Bronchial epithelial cell (primary cell): Measurements from ENCODE around the gene CRLF3. TPM values are rescaled to one million over a fixed set of nuclear protein-coding genes. Genes with fewer than 3 reads are reported as not detected.
"Not testable (repeated sequence)": the region's sequence is repeated elsewhere in the genome, so short reads cannot be mapped to it uniquely, and the experiment has no call there.

Source experiments
- DNase-seq: peaks from one replicate; pipeline ENCODE4 v3.0.0-alpha.2; 2010; ENCODE audit warnings: low read depth
- FAIRE-seq: peaks from 2 replicates; lab custom pipeline; 2011; peaks lifted over from hg19 to GRCh38; lab: Jason Lieb, UNC
- H3K27me3 ChIP-seq: 2 replicates; pipeline ENCODE4 v1.5.1; 2011; ENCODE audit warnings: low read length; ENCODE audit not compliant: control insufficient read depth, insufficient read depth
- H3K36me3 ChIP-seq: 2 replicates; pipeline ENCODE4 v1.5.1; 2011; ENCODE audit warnings: low read length; ENCODE audit not compliant: control insufficient read depth, insufficient read depth
- H3K4me3 ChIP-seq: 2 replicates; pipeline ENCODE4 v1.5.1; 2011; ENCODE audit warnings: mild to moderate bottlenecking, low read depth, low read length, control low read depth
- total RNA-seq: library from RNA; depleted of rRNA; stranded (reverse); fragments of >200 nt; gene quantifications from 2 replicates; pipeline ENCODE4 v1.2.1, GENCODE V29; 2014
- TF ChIP-seq, protein P1 (sequence below): IDR thresholded peaks from 2 replicates; pipeline ENCODE4 v1.5.1; 2011; ENCODE audit warnings: mild to moderate bottlenecking, moderate library complexity, low read length, control low read depth, inconsistent platforms; ENCODE audit not compliant: insufficient read depth, severe bottlenecking

The CRLF3 gene
- total RNA-seq, 1 donor from 2014 or later, result 27.6 TPM

DNA sequence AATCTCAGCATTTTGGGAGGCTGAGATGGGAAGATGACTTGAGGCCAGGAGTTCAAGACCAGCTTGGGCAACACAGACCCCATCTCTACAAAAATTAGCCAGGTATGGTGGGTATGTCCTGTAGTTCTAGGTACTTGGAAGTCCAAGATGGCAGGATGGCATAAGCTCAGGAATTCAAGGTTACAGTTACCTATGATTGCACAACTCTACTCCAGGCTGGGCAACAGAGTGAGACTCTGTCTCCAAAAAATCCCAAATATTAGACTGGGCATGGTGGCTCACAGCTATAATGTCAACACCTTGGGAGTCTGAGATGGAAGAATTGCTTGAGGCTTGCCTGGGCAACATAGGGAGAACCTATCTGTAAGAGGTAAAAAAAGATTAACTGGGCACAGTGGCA lies 63.4 kb downstream of the CRLF3 start:
- no peak overlapping the region for H3K4me3 ChIP-seq
- no peaks in the 10 kb centered on the region for H3K27me3 ChIP-seq
- FAIRE-seq, result no peak
- no peaks in the 10 kb centered on the region for H3K36me3 ChIP-seq
- no peak for DNase-seq
- TF ChIP-seq, protein P1, sequence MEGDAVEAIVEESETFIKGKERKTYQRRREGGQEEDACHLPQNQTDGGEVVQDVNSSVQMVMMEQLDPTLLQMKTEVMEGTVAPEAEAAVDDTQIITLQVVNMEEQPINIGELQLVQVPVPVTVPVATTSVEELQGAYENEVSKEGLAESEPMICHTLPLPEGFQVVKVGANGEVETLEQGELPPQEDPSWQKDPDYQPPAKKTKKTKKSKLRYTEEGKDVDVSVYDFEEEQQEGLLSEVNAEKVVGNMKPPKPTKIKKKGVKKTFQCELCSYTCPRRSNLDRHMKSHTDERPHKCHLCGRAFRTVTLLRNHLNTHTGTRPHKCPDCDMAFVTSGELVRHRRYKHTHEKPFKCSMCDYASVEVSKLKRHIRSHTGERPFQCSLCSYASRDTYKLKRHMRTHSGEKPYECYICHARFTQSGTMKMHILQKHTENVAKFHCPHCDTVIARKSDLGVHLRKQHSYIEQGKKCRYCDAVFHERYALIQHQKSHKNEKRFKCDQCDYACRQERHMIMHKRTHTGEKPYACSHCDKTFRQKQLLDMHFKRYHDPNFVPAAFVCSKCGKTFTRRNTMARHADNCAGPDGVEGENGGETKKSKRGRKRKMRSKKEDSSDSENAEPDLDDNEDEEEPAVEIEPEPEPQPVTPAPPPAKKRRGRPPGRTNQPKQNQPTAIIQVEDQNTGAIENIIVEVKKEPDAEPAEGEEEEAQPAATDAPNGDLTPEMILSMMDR, result no peak

DNA sequence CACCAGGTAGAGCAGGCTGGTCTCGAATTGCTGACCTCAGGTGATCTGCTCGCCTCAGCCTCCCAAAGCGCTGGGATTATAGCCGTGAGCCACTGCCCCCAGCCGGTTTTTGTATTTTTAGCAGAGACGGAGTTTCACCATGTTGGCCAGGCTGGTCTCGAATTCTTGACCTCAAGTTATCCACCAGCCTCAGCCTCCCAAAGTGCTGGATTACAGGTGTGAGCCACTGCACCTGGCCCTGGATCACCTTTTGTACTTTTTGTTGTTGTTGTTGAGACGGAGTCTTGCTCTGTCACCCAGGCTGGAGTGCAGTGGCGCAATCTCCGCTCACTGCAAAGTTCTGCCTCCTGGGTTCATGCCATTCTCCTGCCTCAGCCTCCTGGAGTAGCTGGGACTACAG lies 71.2 kb downstream of the CRLF3 start:
- not testable (repeated sequence) for DNase-seq, H3K4me3 ChIP-seq, H3K27me3 ChIP-seq, H3K36me3 ChIP-seq, FAIRE-seq

DNA sequence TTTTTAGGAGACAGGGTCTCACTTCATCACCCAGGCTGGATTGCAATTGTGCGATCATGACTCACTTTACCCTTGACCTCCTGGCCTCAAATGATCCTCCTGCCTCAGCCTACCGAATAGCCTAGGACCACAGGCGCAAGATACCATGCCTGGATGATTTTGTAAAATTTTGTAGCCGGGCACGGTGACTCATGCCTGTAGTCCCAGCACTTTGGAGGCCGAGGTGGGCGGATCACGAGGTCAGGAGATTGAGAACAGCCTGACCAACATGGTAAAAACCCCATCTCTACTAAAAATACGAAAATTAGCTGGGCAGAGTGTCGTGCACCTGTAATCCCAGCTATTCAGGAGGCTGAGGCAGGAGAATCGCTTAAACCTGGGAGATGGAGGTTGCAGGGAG lies 73.5 kb downstream of the CRLF3 start:
- H3K36me3 ChIP-seq, H3K4me3 ChIP-seq, FAIRE-seq, DNase-seq, H3K27me3 ChIP-seq: not testable (repeated sequence)

DNA sequence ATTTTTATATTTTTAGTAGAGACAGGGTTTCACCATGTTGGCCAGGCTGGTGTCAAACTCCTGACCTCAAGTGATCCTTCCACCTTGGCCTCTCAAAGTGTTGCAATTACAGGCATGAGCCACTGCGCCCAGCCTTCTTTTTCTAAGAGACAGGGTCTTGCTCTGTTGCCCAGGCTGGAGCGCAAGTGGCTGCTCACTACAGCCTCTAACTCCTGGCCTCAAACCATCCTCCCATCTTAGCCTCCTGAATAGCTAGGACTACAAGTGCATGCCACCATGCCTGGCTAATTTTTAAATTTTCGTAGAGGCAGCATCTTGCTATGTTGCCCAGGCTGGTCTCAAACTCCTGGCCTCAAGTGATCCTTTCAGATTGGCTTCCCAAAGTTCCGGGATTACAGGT lies 76.9 kb downstream of the CRLF3 start:
- not testable (repeated sequence) for FAIRE-seq, DNase-seq, H3K27me3 ChIP-seq, H3K4me3 ChIP-seq, H3K36me3 ChIP-seq

DNA sequence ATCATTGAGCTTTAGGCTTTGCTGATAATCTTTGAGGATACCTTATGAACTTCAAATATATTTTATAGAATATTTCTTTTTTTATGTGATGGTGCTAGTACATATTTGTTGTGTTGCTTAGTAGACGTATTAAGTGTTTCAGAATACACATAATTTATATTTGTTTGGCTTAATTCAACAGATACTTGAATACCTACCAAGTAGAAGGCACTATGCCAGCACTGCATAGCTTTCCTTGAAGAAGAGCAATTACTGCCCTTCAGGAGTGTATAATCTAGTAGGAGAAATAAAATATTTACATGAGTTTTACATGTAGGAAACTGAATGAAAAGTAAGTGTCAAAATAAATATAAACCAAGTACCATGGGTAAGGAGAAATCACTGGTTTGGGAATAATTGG lies 81.8 kb downstream of the CRLF3 start:
- FAIRE-seq, DNase-seq, H3K27me3 ChIP-seq, H3K36me3 ChIP-seq, H3K4me3 ChIP-seq: not testable (repeated sequence)

DNA sequence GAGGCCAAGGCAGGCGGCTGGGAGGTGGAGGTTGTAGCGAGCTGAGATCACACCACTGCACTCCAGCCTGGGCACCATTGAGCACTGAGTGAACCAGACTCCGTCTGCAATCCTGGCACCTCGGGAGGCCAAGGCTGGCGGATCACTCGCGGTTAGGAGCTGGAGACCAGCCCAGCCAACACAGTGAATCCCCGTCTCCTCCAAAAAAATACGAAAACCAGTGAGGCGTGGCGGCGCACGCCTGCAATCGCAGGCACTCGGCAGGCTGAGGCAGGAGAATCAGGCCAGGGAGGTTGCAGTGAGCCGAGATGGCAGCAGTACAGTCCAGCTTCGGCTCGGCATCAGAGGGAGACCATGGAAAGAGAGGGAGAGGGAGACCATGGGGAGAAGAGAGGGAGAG lies 88.1 kb downstream of the CRLF3 start:
- H3K4me3 ChIP-seq, FAIRE-seq, H3K36me3 ChIP-seq, DNase-seq, H3K27me3 ChIP-seq: not testable (repeated sequence)

DNA sequence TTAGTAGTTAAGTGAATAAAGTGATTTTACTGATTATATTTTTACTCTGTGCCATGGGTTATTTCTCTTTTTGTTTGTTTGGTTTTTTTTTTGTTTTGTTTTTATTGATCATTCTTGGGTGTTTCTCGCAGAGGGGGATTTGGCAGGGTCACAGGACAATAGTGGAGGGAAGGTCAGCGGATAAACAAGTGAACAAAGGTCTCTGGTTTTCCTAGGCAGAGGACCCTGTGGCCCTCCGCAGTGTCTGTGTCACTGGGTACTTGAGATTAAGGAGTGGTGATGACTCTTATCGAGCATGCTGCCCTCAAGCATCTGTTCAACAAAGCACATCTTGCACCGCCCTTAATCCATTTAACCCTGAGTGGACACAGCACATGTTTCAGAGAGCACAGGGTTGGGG lies 88.8 kb downstream of the CRLF3 start:
- FAIRE-seq, DNase-seq, H3K36me3 ChIP-seq: not testable (repeated sequence)

DNA sequence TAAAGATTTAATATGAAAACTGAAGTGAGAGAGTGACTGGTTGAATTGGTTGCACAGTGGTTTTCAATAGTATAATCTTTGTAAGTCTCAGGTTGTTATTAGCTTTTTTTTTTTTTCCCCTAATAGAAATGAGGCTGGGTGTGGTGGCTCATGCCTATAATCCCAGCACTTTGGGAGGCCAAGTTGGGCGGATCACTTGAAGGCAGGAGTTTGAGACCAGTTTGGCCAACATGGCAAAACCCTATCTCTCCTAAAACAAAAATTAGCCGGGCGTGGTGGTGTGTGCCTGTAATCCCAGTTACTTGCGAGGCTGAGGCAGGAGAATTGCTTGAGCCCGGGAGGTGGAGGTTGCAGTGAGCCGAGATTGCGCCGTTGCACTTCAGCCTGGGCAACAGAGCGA lies 89.3 kb downstream of the CRLF3 start:
- DNase-seq, FAIRE-seq, H3K36me3 ChIP-seq, H3K4me3 ChIP-seq, H3K27me3 ChIP-seq: not testable (repeated sequence)

More for the DNA sequence above, 88.8 kb downstream of the CRLF3 start:
- H3K27me3 ChIP-seq, H3K4me3 ChIP-seq: not testable (repeated sequence)

DNA sequence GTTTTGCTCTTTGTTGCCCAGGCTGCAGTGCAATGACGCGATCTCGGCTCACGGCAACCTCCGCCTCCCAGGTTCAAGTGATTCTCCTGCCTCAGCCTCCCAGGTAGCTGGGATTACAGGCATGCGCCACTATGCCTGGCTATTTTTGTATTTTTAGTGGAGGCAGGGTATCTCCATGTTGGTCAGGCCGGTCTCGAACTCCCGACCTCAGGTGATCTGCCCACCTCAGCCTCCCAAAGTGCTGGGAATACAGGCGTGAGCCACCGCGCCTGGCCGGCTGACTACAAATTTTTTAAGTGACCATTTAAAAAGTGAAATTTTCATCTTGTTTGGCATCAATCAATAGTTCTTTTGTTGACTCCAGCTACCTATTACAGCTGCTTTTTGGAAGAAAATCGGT lies 90.3 kb downstream of the CRLF3 start:
- H3K27me3 ChIP-seq, H3K36me3 ChIP-seq, H3K4me3 ChIP-seq, DNase-seq, FAIRE-seq: not testable (repeated sequence)

Other genes starting within 250 kb of the CRLF3 start
- 0.38 and 0.53 TPM in 2 replicates for gene ATAD5, start 7.3 kb upstream of the CRLF3 start, total RNA-seq
- 4.7 and 6.7 TPM in 2 replicates for gene TEFM, start 81.5 kb upstream of the CRLF3 start, total RNA-seq
- 3.4 and 19.6 TPM in 2 replicates for gene ADAP2, start 97.3 kb upstream of the CRLF3 start, total RNA-seq
- 9.2 and 17.8 TPM in 2 replicates for gene RNF135, start 146.3 kb upstream of the CRLF3 start, total RNA-seq